T47D (cell line): ENCODE results near the gene SOX11.

Experiments used
- DNase-seq, 2 experiments: peaks; one replicate each; pipeline versions ENCODE4 v3.0.0 to v3.0.0-alpha.2; 2011 to 2012; ENCODE audit warnings: low read depth in 1 of 2, low spot score in 1 of 2
- JUND ChIP-seq: IDR thresholded peaks from 2 replicates; pipeline ENCODE4 v1.6.1; 2012; ENCODE audit warnings: low read depth
- in situ Hi-C: cut with HindIII; loops from 2 replicates; pipeline ENCODE4 v1.10.0; 2016; ENCODE audit warnings: low sequenced_read_pairs, low pct_unique_long_range_greater_than_20kb

The SOX11 gene

DNA sequence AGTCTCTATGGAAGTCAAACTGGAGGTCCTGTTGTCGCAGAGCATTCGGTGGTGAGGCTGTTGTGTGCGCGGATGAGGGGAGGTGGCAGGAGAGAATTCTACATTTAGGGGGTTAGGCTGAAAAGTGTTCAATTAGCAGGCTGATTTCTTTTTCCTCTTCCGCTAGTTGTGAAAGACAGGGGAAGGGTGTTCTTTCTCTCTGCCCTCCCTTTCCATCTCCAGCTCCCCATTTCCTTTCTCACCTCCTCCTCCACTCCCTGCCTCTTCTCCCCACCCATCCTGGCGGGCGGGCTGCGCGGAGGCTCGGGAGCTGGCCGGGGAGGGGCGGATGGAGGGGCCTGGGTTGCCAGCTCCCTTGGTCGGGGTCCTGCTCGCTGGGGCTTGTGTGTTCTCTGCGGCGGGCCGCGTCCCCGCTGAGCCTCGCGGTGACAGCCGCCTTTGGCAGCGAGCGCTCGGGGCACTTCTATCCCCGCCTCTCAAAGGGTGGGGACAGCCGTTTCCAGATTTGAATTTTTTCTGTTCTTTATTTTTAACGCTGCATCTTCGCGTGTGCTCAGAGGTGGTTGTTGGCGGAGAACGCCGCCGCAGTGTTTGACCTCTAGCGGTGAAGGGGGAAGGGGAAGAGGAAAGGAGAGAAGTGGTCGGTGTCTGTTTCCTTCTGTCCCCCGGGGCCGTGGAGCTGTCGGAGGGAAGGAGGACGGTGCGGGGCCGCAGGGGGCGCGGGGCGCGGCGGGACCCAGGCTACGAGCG lies 3.6 kb downstream of the SOX11 start:
- TF ChIP-seq JUND: no peak
- in situ Hi-C loops: no loop called here
- no peak for DNase-seq

DNA sequence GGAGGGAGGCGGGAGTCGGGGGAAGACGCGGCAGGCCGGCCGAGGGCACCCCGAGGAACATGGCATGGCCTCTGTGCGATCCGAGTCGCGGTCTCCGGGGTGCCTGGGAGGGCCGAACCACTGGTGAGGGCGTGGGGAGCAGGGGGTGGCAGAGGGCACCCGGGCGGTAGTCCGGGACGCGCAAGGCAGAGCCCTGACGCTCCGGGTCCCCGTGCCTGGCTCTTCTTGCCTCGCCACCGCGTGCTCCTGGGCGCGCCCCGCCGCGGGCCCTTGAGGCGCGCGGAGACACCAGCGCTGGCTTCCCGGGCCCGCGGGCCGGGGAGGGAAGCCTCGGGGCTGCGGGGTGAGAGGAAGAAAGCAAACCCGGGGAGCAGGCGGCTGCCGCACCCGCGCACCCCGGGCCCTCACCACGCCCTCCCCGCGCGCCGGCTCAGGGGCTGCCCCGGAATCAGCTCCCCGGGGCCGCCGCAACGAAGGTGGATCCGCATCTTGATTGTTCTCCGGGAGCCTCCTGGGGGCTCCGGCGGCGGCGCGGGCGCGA lies 4.3 kb downstream of the SOX11 start:
- in situ Hi-C loops: no loop called here
- DNase-seq: no peak
- TF ChIP-seq JUND: no peak

GRCh38 chr2:5696945-5697521 lies 4.8 kb downstream of the SOX11 start:
- DNase-seq: no peak
- TF ChIP-seq JUND: no peak
- in situ Hi-C loops: no loop called here

- no peak for DNase-seq
- TF ChIP-seq JUND: no peak
- in situ Hi-C loops: no loop called here
Measured at GRCh38 chr2:5697562-5697961, 5.4 kb downstream of the SOX11 start.

- in situ Hi-C loops: no loop called here
- TF ChIP-seq JUND: no peak
- no peak for DNase-seq
Measured at GRCh38 chr2:5698134-5698533, 6.0 kb downstream of the SOX11 start.

DNA sequence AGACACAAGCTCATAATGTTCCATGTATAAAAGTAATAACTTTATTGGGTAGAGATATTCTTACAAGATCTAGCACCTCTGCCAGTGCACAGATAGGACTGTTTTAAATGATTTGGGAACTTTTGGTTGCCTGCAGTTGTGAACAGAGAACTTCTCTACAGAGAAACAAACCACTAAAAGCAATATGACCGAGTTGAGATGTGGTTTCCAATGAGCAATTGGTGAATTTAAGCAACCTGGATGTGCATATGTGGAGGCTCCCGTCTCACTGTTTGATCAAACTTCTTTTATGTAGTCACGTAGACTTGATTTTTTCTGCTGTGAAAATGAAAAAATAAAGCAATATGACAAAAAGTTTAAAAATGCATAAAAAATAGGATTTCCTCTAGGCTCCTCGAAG lies 7.8 kb downstream of the SOX11 start:
- TF ChIP-seq JUND: no peak
- no peak for DNase-seq
- in situ Hi-C loops: no loop called here

- DNase-seq: no peak
- TF ChIP-seq JUND: no peak
- in situ Hi-C loops: no loop called here
Measured at GRCh38 chr2:5700551-5700950, 8.4 kb downstream of the SOX11 start.

DNA sequence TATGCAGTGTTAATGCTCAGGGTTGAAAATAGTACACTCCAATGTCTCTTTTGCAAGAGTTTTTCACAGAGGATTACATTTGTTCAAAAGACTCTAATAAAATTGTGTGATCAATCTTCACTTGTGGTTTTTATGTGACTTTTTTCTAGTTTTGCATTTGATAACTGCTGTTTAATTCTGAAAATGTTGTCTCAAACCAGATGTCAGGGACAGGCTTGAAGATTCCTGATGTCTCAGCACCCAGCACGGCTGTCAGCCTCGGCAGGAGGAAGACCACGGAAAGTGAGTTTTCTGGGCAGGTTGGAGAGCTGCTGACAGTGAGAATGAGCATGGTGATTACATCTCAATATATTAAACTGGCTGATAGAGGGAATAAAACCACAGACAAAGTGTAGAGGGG lies 9.1 kb downstream of the SOX11 start:
- DNase-seq: no peak
- in situ Hi-C loops: no loop called here
- no peak for TF ChIP-seq JUND

GRCh38 chr2:5703166-5703565 lies 11.0 kb downstream of the SOX11 start:
- no peak for TF ChIP-seq JUND
- DNase-seq: no peak

GRCh38 chr2:5705490-5705889 lies 13.3 kb downstream of the SOX11 start:
- in situ Hi-C loops: no loop called here
- no peak for DNase-seq
- no peak for TF ChIP-seq JUND

More at GRCh38 chr2:5703166-5703565, 11.0 kb downstream of the SOX11 start:
- in situ Hi-C loops: no loop called here

GRCh38 chr2:5706717-5707455 lies 14.7 kb downstream of the SOX11 start:
- in situ Hi-C loops: no loop called here
- TF ChIP-seq JUND: no peak
- DNase-seq: no peak

DNA sequence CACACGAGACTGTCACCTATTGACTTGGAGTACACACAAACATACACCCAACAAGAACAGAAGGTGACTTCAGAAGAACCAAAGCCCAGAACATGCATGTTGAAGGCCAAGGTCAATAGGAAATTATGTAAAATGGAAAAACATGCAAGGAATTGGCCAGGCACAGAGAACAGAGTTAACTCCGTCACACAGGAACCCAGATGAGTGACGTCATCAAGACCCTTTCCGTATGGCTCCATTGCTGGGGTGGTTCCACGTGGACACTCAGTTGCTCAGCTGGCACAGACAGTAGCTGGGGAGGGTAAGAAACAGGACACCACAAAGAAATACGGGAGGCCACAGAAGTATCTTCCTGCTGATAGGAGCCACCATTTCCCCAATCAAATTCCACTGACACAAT lies 18.4 kb downstream of the SOX11 start:
- no peak for TF ChIP-seq JUND
- in situ Hi-C loops: no loop called here

GRCh38 chr2:5713101-5713500 lies 20.9 kb downstream of the SOX11 start:
- TF ChIP-seq JUND: no peak
- in situ Hi-C loops: no loop called here
- peak in 1 of 2 experiments; percentile 11 for DNase-seq

More for the DNA sequence above, 18.4 kb downstream of the SOX11 start:
- no peak for DNase-seq
